GM21447 (cell line): Measurements from ENCODE around the gene ADRA2B.

ENCODE experiments used
- ATAC-seq: cut with Tn5 transposase; IDR thresholded peaks from one replicate; pipeline ENCODE4 v1.9.1; 2021; ENCODE audit not compliant: unreplicated experiment

ADRA2B gene

DNA sequence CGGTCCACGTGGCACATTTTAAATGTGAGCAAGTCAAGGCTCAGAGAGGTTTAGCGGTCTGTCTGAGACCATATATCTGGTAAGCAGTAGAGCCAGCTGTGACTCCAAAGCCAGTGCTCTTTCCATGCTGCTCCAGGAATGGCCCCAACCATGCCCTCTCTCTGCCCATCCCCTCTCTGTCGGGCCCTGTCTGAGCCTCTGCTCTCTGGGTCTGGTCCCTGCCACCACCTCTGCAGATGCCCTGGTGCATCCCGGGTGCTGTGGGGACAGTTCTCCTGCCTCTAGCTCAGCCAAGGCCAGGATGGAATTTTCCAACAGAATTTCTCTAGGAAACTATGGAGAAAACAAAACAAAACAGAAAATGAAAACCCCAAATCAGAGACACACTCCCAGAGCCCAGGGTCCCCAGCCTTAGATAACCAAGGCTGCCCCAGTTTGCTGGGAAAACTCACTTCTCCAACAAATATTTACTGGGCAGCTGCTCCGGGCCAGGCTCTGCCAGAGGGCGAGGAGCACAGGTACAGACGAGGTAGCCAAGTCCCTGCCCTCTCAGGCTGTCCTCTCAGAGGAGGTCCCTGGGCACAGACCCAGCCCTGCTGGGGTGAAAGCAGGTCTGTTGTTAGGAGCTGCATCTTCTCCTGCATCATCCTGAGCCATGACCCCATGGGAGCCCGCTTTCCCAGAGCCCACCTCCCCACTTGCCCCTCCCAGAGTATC is 9.2 kb downstream of the ADRA2B start:
- ATAC-seq = no peak

DNA sequence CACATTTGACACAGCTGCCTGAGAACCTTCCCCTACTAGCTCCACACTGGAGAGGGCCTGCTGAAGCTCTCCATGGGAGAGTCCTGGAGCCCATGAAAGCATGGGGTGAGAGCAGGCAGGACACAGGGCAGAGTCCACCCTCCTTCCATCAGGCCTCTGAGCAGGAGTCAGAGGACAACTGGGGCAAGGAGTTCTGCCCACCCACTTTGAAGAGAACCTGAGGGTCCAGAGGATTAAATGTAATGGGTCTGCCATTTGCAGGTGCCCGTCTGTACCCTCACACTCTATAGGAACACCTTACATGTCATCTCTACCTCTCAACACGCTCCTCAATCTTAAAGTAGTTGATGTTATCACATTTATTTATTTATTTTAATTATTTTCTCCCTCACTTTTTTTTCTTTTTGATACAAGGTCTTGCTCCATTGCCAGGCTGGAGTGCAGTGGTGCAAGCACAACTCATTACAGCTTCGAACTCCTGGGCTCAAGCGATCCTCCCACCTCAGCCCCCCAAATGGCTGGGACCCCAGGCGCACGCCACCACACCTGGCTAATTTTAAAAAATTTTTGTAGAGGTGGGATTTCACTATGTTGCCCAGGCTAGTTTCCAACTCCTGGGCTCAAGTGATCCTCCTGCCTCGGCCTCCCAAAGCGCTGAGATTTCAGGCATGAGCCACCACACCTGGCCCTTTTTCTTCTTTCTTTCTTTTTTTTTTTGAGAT is 10.2 kb downstream of the ADRA2B start:
- ATAC-seq = no peak

DNA sequence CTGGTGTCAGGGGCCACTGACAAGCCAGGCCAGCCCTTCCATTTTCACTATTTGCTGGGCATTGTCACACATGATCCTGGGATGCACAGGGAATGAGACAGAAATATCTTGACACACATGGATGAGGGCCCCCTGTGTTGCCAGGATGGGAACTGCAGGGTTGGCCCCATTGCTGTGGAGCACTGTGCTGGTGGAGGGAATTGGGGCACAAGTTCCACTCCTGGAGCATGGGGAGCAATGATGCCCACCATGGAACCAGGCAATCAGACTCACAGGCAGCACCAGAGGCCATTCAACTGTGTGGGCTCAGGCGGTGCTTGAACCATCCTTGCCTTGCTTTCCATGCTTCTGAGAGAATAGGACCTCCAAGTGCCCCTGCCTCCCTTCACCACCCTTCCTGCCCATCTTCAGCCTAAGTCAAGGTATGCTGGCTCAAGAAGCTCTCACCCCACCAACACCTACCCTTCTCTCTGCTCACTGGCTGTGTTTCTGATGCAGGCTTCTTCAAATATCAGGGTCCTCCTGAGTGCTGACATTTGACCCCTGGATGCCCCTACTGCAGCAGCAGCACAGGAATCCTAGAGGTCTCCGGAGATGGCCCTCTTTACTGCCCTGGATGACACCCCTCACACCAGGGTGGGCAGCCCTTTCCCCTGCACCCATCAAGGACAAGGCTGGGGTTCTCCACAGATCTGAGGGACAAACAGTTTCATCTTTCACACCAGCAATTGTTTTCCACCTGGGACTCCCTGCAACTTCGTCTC is 11.0 kb downstream of the ADRA2B start:
- ATAC-seq = no peak

DNA sequence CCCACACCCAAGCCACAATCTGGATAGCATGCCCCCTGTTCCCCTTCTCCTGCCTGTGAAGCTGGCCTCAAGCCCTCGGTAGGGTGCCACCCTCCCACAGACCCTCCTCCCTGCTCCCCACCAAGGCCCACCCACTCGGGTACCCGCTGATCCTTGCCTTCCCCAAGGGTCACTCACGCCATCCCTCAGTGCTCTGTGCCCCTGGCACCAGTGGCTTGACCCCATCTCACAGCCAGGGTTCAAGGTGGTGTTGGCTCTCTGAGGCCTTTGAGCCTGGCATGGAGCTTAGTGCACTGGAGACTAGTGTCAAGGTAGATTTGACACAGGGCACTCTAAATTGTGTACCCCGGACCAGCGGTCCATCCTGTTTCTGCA is 11.9 kb downstream of the ADRA2B start:
- no peak for ATAC-seq

DNA sequence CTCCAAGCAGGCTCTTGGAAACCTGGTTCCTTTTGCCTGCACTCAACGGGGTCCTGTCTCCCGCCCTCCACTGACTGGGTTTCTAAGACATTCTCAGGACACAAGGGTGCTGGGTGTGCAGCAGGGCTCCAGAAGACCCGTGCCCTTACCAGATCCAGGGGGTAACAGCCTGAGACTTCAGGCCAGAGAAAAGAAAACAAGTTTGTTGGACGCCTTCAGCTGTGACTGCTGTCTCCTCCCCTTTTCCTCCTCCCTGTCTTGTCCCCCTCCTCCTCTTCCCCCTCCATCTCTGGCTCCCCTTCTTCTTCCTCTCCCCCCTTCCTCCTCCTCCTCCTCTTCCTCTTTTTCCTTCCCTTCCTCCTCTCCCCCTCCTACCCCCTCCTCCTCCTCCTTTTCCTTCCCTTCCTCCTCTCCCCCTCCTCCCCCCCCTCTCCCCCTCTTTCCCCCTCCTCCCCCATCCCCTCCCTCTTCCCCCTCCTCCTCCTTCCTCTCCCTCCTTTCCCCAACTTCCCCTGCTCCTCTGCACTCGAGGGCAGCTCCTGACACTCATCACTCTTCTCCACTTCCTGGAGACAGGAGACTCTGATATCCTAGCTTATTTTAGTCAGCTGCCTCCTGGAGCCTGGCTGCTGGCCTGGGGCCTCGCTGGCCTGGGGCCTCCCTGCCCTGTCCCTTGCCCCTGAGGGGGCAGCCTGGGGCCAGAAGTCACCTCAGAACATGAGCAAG is 12.4 kb downstream of the ADRA2B start:
- ATAC-seq = no peak

DNA sequence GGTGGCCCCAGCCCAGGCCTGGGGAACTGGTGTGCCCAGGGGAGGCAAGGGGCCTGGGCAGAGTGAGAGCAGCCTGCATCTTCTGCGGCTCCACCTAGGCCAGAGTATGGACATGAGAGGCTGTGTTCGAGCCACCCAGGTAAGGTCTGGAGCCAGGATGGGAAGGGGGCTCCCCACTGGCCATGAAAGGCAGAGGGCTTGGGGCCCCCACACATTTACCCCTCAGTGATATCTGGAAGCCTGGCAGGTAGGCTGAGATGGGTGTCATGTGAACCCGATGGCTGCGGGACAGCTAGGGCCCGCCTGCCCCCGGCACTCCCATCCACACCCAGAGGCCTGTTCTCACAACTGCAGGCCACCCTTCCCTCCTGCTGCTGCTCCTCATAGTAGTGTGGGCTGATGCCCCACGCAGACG is 13.2 kb downstream of the ADRA2B start:
- no peak for ATAC-seq

DNA sequence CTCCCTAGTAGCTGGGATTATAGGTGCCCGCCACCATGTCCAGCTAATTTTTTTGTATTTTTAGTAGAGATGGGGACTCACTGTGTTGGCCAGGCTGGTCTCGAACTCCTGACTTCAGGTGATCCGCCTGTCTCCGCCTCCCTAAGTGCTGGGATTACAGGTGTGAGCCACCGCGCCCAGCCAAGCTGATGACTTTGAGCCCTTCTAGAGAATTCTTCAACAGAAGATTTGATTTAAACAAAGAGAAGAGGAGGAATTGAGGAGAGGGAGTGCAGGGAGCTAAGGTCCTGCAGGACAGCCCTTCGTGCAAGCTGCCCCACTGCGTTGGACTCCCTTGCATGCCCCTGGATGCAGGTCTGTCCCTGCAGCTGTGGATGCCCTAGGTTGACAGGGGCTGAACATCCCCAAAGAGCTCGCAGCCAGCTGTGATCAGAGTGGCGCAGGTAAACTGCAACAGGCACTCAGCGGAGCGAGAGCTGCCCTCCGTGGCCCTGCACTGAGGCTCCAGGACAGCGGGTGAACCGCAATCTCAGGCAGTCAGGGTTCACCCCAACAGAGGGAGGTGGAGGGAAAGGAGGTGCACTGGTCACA is 13.7 kb downstream of the ADRA2B start:
- ATAC-seq = no peak

DNA sequence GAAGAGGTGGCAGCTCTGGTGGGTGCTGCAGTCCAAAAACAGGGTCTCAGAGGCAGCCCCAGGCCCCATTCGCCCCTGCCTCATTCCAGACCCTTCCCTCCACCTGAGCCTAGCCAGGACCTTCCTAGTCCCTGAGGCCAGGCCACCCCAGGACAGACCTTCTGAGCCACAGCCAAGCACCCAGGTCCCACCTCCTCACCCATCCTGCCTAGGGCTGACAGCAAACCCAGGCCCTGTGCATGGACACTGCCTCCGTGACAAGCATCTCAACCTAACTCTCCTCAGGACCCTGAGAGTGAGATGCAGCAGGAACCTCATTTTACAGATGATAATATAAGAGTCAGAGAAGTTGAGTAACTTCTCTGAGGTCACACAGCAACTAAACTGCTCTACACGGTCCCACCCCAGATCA is 15.5 kb downstream of the ADRA2B start:
- no peak for ATAC-seq

DNA sequence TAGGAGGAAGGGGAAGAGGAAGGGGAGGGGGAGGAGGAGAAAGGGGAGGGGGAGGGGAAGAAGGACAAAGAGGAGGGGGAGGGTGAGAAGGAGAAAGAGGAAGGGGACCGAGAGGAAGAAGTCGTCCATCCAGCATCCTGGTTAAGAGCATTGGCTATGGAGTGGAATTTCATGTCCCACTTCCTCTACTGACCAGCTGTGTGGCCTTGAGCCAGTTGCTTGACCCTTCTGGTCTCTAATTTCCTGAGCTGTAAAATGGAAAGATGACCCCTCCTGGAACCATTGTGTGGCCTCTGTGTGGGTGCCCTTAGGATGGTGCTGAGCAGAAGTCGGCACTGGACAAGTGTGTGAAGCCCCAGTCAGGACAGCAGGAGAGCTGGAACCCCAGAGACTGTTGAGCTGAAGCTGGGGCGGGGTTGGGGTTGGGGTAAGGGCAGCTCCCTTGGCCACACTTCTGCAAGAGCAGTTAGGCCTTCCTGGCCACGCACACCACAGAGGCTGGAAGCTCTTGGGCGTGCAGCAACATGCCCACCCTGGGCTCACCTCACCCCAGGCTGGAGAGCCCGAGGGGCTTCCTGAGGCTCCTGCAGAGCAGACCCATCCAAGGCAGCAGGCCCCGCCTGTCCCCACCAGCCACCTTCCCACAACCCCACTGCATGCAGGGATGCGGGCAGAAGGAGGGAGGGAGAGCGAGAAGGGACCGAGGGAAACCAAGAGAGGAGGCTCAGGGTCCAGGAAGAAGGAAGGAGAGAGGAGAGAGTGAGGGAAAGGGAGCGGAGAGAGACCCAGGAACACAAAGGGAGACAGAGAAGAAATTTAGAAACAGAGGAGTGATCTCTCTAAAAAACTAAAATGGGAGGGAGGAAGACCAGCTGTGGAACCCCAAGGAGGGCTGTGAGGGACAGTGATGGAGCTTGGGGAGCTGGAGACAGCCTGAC is 16.2 kb downstream of the ADRA2B start:
- ATAC-seq = no peak

DNA sequence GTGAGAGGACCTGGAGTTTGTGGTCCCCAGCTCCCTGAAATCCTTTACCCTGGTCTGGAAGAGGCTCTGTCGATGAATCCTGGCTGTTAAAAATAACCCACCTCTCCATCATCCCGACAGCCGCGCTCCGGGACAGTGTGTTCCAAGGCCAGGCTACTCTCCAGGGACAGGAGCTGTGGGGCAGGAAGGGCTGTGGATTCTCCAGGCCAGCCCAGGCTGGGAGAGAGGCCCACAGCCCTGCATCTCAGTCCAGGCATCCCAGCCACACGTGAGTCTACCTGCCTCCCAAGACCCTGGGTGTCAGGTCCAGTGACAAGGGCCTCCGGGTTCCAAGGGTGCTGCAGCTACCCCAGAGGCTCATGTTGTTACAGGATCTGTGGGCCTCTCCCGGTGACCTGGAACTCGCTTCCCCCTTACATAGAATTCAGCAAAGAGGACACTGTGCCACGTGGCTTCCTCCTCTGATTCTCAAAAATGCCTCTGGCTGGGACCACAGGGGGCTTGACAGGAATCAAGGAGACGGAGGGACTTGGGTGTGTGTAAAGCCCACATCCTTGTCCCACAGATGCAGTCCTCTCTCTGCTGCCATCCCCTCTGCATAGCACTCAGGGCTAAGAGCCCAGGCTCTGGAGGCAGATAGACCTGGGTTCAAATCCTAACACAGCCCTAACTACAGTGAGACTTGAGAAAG is 17.3 kb downstream of the ADRA2B start:
- no peak for ATAC-seq

DNA sequence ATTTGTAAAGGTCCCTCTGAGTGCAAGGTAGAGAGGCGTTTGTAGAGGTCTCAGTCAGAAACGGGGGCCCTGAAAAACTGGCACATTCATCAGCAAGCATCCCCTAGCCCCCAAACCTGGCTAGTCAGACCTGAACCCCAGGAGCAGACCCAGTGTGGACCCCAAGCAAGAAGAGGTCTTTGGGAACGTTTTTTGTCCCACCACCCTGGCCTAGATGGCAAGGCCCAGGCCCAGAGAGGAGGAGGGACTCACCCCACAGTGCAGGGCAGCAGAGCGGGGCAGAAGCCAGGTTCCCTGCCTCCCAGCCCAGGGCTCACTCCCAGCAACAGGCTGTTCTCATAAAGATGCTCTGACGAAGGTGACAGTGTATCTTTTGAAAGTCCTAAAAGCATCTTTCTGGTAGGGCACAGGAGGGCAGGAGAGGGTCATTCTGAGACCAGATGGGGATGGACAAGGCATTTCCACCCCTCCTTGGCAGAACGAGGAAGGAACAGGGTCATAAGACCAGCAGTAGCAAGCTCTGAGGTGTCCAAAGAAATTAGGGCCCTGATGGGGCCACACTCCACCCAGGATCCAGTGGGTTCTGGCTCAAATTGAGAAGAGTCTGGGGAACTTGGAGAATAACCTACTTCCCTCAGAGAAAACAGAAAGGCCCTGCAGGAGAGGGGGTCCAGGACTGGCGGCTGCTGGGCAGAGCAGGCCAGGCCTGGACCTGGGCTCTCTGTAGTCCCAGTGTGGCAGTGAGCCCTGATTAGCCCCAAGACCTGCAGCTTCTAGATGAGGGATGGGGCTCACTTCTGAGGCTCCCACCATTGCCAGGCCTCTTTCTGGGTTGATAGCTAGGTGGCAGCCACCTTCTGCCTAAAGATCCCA is 18.2 kb downstream of the ADRA2B start:
- no peak for ATAC-seq

DNA sequence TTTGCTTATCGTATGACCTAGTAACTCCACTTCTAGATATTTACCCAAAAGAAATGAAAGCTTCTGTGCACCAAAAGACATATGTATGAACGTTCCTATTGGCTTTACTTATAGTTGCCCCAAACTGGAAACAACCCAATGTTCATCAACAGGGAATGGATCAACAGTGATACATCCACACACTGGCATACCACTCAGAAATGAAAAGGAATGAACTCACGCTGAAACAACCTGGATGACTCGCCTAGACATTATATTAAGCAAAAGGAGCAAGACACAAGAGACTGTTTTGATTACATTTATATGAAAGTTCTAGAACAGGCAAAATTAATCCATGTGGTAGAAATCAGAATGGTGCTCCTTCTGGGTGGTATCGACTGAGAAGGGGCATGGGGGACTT is 18.9 kb downstream of the ADRA2B start:
- no peak for ATAC-seq

DNA sequence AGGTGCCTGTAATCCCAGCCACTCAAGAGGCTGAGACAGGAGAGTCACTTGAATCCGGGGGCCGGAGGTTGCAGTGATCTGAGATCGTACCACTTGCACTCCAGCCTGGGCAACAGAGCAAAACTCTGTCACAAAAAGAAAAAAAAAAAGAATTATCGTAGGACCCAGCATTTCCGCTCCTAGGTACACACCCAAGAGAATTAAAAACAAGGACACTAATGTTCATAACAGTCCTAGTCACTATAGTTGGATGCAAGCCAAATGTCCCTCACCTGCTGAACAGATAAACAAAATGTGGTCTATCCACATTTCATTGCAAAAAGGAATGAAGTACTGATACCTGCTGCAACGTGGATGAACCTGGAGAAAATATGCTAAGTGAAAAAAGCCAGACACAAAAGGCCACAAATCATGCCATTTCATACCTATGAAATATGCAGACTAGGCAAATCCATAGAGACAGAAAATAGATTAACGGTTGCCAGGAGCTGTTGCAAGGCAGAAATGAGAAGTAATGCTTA is 21.2 kb downstream of the ADRA2B start:
- no peak for ATAC-seq

DNA sequence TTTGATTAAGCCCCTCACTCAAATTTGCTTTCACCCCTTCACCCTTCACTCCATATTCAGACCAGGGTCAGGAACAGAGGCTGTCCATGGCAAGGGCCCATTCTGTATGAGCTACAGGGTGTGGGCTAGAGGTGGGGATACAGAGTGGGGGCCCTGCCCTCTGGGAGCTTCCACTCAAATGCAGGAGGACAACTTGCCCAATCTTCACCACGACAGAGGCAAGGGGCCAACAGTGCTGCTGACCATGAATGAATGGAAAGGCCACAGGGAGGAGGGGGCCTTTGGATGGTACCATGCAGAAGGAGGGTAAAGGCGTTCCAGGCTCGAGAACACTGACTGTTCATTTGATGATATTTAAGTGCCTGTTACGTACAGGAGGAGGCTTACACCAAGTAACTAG is 22.8 kb downstream of the ADRA2B start:
- no peak for ATAC-seq

DNA sequence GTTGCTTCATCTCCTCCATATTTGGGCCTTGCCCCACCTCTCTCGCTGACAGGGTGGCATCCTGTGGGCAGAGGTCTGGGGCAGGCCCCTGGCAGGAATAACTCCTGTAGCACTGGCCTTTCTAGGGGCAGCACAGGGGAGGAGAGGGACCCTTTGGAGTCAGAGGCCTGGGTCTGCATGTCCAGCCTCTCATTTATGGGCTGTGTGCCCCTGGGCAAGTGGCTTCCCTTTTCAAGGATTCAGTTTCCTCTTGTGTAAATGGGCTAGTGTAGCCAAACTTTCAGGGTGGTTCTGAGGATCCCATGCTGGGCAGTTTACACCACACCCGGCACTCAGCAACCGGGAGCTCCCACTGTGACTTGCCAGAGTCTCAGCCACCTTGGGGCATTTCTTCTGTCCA is 23.4 kb downstream of the ADRA2B start:
- ATAC-seq = no peak

DNA sequence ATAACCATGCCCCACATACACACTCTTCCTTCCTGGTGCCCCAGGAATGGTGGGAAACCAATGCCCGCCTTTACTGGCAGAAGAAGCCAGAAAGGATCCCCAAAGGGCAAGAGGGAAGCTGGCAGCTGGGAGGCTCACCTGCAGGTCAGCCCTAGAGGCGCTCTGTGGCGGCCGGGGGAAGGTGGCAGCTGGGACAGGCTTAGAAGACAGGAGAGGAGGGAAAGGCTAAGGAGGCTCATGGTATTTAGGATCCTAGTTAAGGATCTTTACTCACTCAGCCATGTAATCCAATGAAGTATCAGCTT is 23.8 kb downstream of the ADRA2B start:
- ATAC-seq = no peak

DNA sequence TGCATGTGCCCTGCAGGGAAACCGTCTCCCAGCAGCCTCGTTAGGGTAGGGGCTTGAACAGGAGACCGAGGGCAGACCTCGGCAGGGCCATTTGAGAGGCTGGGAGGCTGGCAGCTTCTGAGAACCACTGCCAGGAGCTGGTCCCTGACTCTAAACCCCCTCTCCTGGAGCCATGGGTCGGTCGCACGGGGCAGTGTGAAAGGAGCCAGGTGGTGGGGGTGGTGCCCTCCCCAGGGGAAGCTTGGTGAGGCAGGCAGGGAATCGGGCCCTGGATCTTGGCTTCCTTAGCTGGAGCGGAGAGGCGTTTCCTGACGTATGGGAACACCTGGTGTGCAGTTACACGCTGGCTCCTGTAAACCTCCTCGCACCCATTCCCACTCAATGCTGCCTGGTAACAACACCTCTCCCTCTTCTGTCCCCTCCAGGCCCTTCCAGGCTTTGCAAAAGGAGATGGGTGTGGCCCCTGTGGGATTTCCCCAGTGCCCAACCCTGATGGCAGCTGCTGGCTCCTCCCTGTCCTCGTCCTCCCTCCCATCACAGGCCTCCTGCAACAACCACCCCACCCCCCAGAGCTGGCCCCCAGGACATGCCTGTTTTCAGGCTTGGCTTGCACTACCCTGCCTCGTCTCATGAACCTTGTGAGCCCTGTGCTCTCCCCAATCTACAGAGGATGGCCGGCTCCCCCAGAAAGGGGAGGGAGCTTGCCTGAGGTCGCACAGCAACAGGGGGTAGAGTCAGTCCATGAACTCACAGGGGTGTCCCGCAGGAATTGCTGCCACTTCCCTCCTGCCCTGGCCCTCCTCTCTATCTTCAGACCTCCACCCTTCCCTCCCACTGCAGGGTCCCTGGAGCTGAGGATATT is 24.4 kb downstream of the ADRA2B start:
- no peak for ATAC-seq
